Measurements from ENCODE around the gene CEP131.
A peak's percentile ranks its signal among the peaks of the same experiment; 100 is the strongest.
"Not testable (repeated sequence)": the region's sequence is repeated elsewhere in the genome, so short reads cannot be mapped to it uniquely, and the experiment has no call there.

CEP131 gene

GRCh38 chr17:81228834-81229665 lies 6.3 kb upstream of the CEP131 start:
- DNase-seq (ENCODE audit: extremely low read depth, insufficient read length), result peak; percentile 7
- H3K36me3 ChIP-seq (ENCODE audit: control insufficient read depth, insufficient read depth, low read length), result peaks cover 21% of the 10 kb centered on the region
- no peak overlapping the region for H3K4me3 ChIP-seq (replicated peaks; ENCODE audit: low read depth, low read length)
- no peak for TF ChIP-seq CTCF (IDR thresholded peaks at IDR 0.05; ENCODE audit: insufficient read depth, low read length, poor library complexity, severe bottlenecking)
- no peaks in the 10 kb centered on the region for H3K27me3 ChIP-seq (replicated peaks; ENCODE audit: control insufficient read depth, insufficient read depth, low read length)

DNA sequence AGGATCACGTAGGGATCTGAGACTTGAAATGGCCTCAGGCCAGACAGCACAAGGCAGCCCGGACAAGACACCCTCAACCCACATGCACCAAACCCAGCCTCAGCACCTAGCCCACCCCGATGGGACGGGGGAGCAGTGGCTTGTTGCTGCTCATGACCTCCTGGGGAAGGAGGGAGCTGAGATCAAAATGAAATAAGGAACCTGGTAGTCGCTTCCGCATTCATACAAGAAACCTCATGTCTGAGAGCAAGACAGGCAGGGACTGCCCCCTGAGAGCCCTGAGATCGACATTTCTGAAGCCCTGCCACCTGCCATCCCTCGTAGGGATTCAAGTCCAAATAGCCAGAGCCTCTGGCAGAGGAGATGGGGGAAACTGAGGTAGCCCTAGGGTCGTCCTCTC lies 5.7 kb upstream of the CEP131 start:
- peaks cover 21% of the 10 kb centered on the region for H3K36me3 ChIP-seq (ENCODE audit: control insufficient read depth, insufficient read depth, low read length)
- no peak for TF ChIP-seq CTCF (IDR thresholded peaks at IDR 0.05; ENCODE audit: insufficient read depth, low read length, poor library complexity, severe bottlenecking)
- DNase-seq (ENCODE audit: extremely low read depth, insufficient read length), result peak; percentile 67
- no peak overlapping the region for H3K4me3 ChIP-seq (replicated peaks; ENCODE audit: low read depth, low read length)
- H3K27me3 ChIP-seq (replicated peaks; ENCODE audit: control insufficient read depth, insufficient read depth, low read length), result no peaks in the 10 kb centered on the region

- not testable (repeated sequence) for H3K27me3 ChIP-seq (replicated peaks; ENCODE audit: control insufficient read depth, insufficient read depth, low read length)
These were observed 4.9 kb upstream of the CEP131 start for GRCh38 chr17:81227630-81228029.

GRCh38 chr17:81223762-81224130 lies 981 bp upstream of the CEP131 start:
- TF ChIP-seq CTCF (IDR thresholded peaks at IDR 0.05; ENCODE audit: insufficient read depth, low read length, poor library complexity, severe bottlenecking), result no peak
- Histone ChIP-seq H3K27me3 (replicated peaks; ENCODE audit: control insufficient read depth, insufficient read depth, low read length) (no peaks in the 10 kb centered on the region), H3K36me3 (ENCODE audit: control insufficient read depth, insufficient read depth, low read length) (peaks cover 3% of the 10 kb centered on the region), H3K4me3 (replicated peaks; ENCODE audit: low read depth, low read length) (no peak overlapping the region; the same call in 1 of the 2 replicates)
- no peak for DNase-seq (ENCODE audit: extremely low read depth, insufficient read length)

More at GRCh38 chr17:81227630-81228029, 4.9 kb upstream of the CEP131 start:
- H3K4me3 ChIP-seq (replicated peaks; ENCODE audit: low read depth, low read length); DNase-seq (ENCODE audit: extremely low read depth, insufficient read length): not testable (repeated sequence)
- H3K36me3 ChIP-seq (ENCODE audit: control insufficient read depth, insufficient read depth, low read length), result peaks cover 15% of the 10 kb centered on the region

- H3K4me3 ChIP-seq (replicated peaks; ENCODE audit: low read depth, low read length), result peak overlapping the region; percentile 85
- peaks cover 3% of the 10 kb centered on the region for H3K36me3 ChIP-seq (ENCODE audit: control insufficient read depth, insufficient read depth, low read length)
- no peak for DNase-seq (ENCODE audit: extremely low read depth, insufficient read length)
- H3K27me3 ChIP-seq (replicated peaks; ENCODE audit: control insufficient read depth, insufficient read depth, low read length), result no peaks in the 10 kb centered on the region
- TF ChIP-seq CTCF (IDR thresholded peaks at IDR 0.05; ENCODE audit: insufficient read depth, low read length, poor library complexity, severe bottlenecking), result no peak
These were observed 202 bp downstream of the CEP131 start for GRCh38 chr17:81222620-81222905.

DNA sequence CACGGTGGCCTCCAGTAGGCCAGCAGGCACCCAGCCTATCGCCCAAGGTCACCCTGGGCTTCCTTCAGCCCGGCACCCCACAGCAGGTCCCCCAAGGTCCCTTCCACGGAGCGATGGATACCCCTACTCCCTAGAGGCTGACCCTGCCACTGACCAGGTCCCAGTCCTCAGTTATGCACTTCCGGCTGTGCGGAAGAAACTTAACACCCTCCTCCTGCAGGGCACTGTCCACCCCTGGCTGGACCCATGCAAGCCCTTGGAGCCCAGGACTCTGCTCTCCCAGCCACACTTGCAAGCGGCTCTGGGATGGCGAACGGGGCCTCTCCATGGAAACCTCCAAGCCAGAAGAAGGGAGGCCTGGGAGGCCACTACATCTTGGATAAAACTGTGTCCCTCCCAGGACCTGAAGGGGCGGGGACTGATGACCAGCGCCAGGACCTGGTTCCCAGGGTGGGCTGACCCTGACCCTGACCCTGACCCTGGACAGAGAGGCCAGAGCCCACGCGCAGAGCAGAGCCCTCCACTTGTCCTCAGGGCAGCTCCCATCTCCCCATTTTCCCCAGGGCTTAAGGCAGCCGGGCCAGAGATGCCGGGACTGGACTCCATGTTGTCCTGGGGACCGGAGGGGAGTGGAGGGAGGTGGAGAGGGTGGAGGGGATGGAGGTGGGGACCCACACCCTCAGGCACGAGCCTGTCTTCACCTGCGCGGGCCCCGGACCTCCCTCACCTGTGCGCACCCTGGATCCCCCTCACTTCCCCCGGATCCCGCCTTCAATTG lies 734 bp downstream of the CEP131 start:
- Histone ChIP-seq H3K27me3 (replicated peaks; ENCODE audit: control insufficient read depth, insufficient read depth, low read length) (no peaks in the 10 kb centered on the region), H3K4me3 (replicated peaks; ENCODE audit: low read depth, low read length) (peak overlapping the region; percentile 85), H3K36me3 (ENCODE audit: control insufficient read depth, insufficient read depth, low read length) (peaks cover 3% of the 10 kb centered on the region)
- no peak for TF ChIP-seq CTCF (IDR thresholded peaks at IDR 0.05; ENCODE audit: insufficient read depth, low read length, poor library complexity, severe bottlenecking)
- no peak for DNase-seq (ENCODE audit: extremely low read depth, insufficient read length)

Data from GM06990 (cell line).